ENCODE results near the gene GPS1.

- no peak for TF ChIP-seq CTCF (IDR thresholded peaks at IDR 0.05 in 2 of 3, conservative IDR thresholded peaks at IDR 0.05 in 1 of 3; ENCODE audit: control insufficient read depth in 2 of 3, extremely low read depth in 1 of 3, insufficient read depth in 1 of 3, low read depth in 3 of 3, low read length in 3 of 3)
- TF ChIP-seq GABPA (IDR thresholded peaks at IDR 0.05; ENCODE audit: low read depth), result no peak
- no peak for TF ChIP-seq EZH2 (IDR thresholded peaks at IDR 0.05; ENCODE audit: borderline replicate concordance, control insufficient read depth, low read depth, low read length)
- no peak for TF ChIP-seq IRF4 (IDR thresholded peaks at IDR 0.05; ENCODE audit: low read depth, low read length)
- TF ChIP-seq CEBPB (IDR thresholded peaks at IDR 0.05; ENCODE audit: borderline replicate concordance in 1 of 2, low read depth in 2 of 2, low read length in 2 of 2), result no peak
- no peak for TF ChIP-seq PML (IDR thresholded peaks at IDR 0.05; ENCODE audit: low read length)
- TF ChIP-seq MEF2A (IDR thresholded peaks at IDR 0.05; ENCODE audit: insufficient read depth, low read depth, low read length), result no peak
- no peak for TF ChIP-seq POLR2A (IDR thresholded peaks at IDR 0.05; ENCODE audit: low read depth, low read length)
These were observed 28.1 kb upstream of the GPS1 start for GRCh38 chr17:82023447-82024241.
